Testis (tissue), 3 donors: Measurements from ENCODE around the gene CDK18. TPM values are rescaled to one million over a fixed set of nuclear protein-coding genes. Genes with fewer than 3 reads are reported as not detected.

Source experiments
- DNase-seq: peaks from one replicate; pipeline ENCODE4 v3.0.0-alpha.2; 2019
- H3K27ac ChIP-seq, 2 donors: fragments of 200-600 bp; sonication (generic); one replicate each; pipeline ENCODE4 v1.5.1; 2019
- H3K27me3 ChIP-seq: fragments of 200-600 bp; sonication (generic); one replicate; pipeline ENCODE4 v1.5.1; 2019
- H3K36me3 ChIP-seq: fragments of 200-600 bp; sonication (generic); one replicate; pipeline ENCODE4 v1.5.1; 2017; ENCODE audit warnings: low read depth; ENCODE audit errors: missing control alignments
- H3K4me1 ChIP-seq: fragments of 200-600 bp; sonication (generic); one replicate; pipeline ENCODE4 v1.5.1; 2019
- H3K4me3 ChIP-seq, 2 donors: fragments of 200-600 bp; sonication (generic); one replicate each; pipeline ENCODE4 v1.5.1; 2017 to 2019
- H3K9me3 ChIP-seq: fragments of 200-600 bp; sonication (generic); one replicate; pipeline ENCODE4 v1.5.1; 2017
- CTCF ChIP-seq, 3 experiments: fragments of 450-650 bp in 2 of 3; fragments of 200-600 bp in 1 of 3; sonication (generic) in 1 of 3; IDR thresholded peaks; one replicate each; pipeline ENCODE4 v1.5.1; 2016 to 2019; ENCODE audit warnings: antibody characterized with exemption in 3 of 3, mild to moderate bottlenecking in 2 of 3, moderate library complexity in 1 of 3
- POLR2A ChIP-seq: fragments of 450-650 bp; IDR thresholded peaks from one replicate; pipeline ENCODE4 v1.6.1; 2017; ENCODE audit warnings: antibody characterized with exemption, mild to moderate bottlenecking, moderate library complexity
- WGBS, 2 donors: methylation state at CpG; one replicate each; pipeline ENCODE4 v1.1.5; 2018; 5-methylcytosine and 5-hydroxymethylcytosine counted together
- intact Hi-C: fragments of 100-400 bp; cut with DNase I; formaldehyde crosslinking; loops from one replicate; pipeline ENCODE4 v1.15.1; 2023; ENCODE audit warnings: low total_unique reads
- polyA plus RNA-seq: library from polyadenylated mRNA; stranded (reverse); fragments of 350-450 nt; fragmentation: Illumina TruSeq; extraction: RNeasy Lipid Tissue Mini Kit (QIAGEN cat#74804); gene quantifications from one replicate; pipeline ENCODE4 v1.2.3, GENCODE V29; 2014; ENCODE audit warnings: low read depth, low replicate concordance; ENCODE audit not compliant: insufficient read depth
- total RNA-seq, 2 donors: library from RNA; depleted of rRNA; stranded (reverse); fragments of >200 nt; gene quantifications; one replicate each; pipeline ENCODE4 v1.2.3, GENCODE V29; 2016

Gene CDK18
- total and polyA plus RNA-seq, 3 donors from 2014 or later = 6.5 to 9.2 (median 8.5) TPM

- Histone ChIP-seq H3K27me3 (no peaks in the 10 kb centered on the region), H3K4me3 (no peak overlapping the region), H3K27ac (no peak overlapping the region), H3K36me3 (no peaks in the 10 kb centered on the region), H3K9me3 (no peaks in the 10 kb centered on the region), H3K4me1 (no peaks in the 10 kb centered on the region)
- intact Hi-C loops = no loop called here
- no peak for DNase-seq
- TF ChIP-seq CTCF (IDR thresholded peaks at IDR 0.05) = no peak
- no peak for TF ChIP-seq POLR2A
- WGBS, 2 donors = 85 to 87% methylated on average over 21 to 22 of the region's 22 CpGs
Observed at GRCh38 chr1:205576805-205577761, 72.6 kb downstream of the CDK18 start.

DNA sequence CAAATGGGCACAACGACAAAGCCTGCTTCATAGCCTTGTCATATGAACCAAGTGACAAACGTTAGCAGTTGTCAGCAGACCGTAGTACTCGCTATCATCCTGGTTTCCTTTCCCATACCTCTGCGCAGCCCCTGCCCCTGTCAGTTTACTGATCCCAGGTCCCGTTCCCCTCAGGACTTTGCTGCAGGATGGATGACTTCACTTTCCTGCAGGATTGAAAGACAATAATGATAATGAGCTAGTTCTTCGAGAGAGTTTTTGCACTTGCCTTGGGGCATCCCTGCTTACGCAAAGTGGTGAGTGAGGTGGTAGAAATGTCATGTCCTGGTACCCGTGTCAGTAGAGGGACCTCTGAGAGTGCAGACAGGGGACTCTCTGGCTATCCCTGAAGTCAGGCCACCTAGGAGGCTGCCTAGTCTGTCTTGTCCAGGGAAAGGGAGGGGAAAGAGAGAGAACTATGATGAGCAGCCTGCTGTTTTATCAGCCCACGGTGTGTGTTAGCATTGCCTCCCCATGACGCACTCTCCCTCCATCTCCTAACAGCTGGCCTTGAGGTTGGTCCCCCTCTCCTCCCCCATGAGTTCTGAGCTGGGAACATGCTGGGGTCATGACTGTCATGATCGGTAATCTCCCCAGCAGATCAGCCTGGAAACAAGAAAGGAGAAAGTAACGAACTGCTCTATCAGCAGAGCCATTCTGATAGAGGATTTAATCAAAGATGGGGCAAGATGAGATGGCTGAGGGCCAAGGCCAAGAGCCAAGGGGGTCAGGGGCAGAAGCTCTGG lies 73.6 kb downstream of the CDK18 start:
- Histone ChIP-seq H3K27ac (no peak overlapping the region), H3K4me1 (peaks cover 4% of the 10 kb centered on the region), H3K36me3 (no peaks in the 10 kb centered on the region), H3K27me3 (no peaks in the 10 kb centered on the region), H3K4me3 (no peak overlapping the region), H3K9me3 (no peaks in the 10 kb centered on the region)
- no peak for TF ChIP-seq POLR2A
- TF ChIP-seq CTCF (IDR thresholded peaks at IDR 0.05) = no peak
- DNase-seq = no peak
- WGBS, 2 donors = 63 to 68% methylated on average over 13 of the region's 13 CpGs
- intact Hi-C loops = no loop called here

GRCh38 chr1:205578780-205579571 lies 74.5 kb downstream of the CDK18 start:
- no peak overlapping the region for H3K4me3 ChIP-seq
- 77 to 79% methylated on average over 8 to 9 of the region's 9 CpGs for WGBS, 2 donors
- no peaks in the 10 kb centered on the region for H3K9me3 ChIP-seq
- intact Hi-C loops = no loop called here
- H3K27me3 ChIP-seq = no peaks in the 10 kb centered on the region
- H3K36me3 ChIP-seq = no peaks in the 10 kb centered on the region
- H3K27ac ChIP-seq = no peak overlapping the region
- DNase-seq = no peak
- peaks cover 4% of the 10 kb centered on the region for H3K4me1 ChIP-seq
- TF ChIP-seq CTCF (IDR thresholded peaks at IDR 0.05) = no peak
- no peak for TF ChIP-seq POLR2A

GRCh38 chr1:205579711-205580110 lies 75.2 kb downstream of the CDK18 start:
- H3K9me3 ChIP-seq = no peaks in the 10 kb centered on the region

More at GRCh38 chr1:205579711-205580110, 75.2 kb downstream of the CDK18 start:
- 96 to 100% methylated on average over 3 to 12 of the region's 12 CpGs for WGBS, 2 donors
- H3K4me3 ChIP-seq = no peak overlapping the region
- TF ChIP-seq POLR2A = no peak
- no peak for TF ChIP-seq CTCF (IDR thresholded peaks at IDR 0.05)
- no peaks in the 10 kb centered on the region for H3K27me3 ChIP-seq
- no peak overlapping the region for H3K27ac ChIP-seq
- no peak for DNase-seq
- intact Hi-C loops = no loop called here
- peaks cover 4% of the 10 kb centered on the region for H3K4me1 ChIP-seq
- no peaks in the 10 kb centered on the region for H3K36me3 ChIP-seq
